EH (cell line): ENCODE measurements around the gene NEK11.

Source experiments
- DNase-seq: peaks from one replicate; pipeline ENCODE4 v3.0.0-alpha.2; 2015; ENCODE audit warnings: low read depth

The NEK11 gene

GRCh38 chr3:131223373-131224289 is 197.0 kb downstream of the NEK11 start:
- DNase-seq, result no peak

- DNase-seq, result peak; percentile 40
Measured at GRCh38 chr3:131224886-131225550, 198.3 kb downstream of the NEK11 start.

GRCh38 chr3:131228522-131228921 is 201.8 kb downstream of the NEK11 start:
- DNase-seq, result no peak

GRCh38 chr3:131231710-131232389 is 205.2 kb downstream of the NEK11 start:
- DNase-seq, result peak; percentile 40

GRCh38 chr3:131232711-131233267 is 206.1 kb downstream of the NEK11 start:
- no peak for DNase-seq

GRCh38 chr3:131233900-131234668 is 207.4 kb downstream of the NEK11 start:
- peak; percentile 22 for DNase-seq

- no peak for DNase-seq
Measured at GRCh38 chr3:131236421-131236820, 209.7 kb downstream of the NEK11 start.

- DNase-seq, result no peak
Measured at GRCh38 chr3:131238496-131238895, 211.8 kb downstream of the NEK11 start.

GRCh38 chr3:131239267-131239666 is 212.6 kb downstream of the NEK11 start:
- DNase-seq, result no peak

GRCh38 chr3:131242201-131242600 is 215.5 kb downstream of the NEK11 start:
- DNase-seq, result no peak

GRCh38 chr3:131250466-131250865 is 223.8 kb downstream of the NEK11 start:
- no peak for DNase-seq

GRCh38 chr3:131260525-131260924 is 233.8 kb downstream of the NEK11 start:
- no peak for DNase-seq

GRCh38 chr3:131261104-131261503 is 234.4 kb downstream of the NEK11 start:
- no peak for DNase-seq

GRCh38 chr3:131275556-131275955 is 248.9 kb downstream of the NEK11 start:
- DNase-seq, result no peak

- DNase-seq, result peak; percentile 44
Measured at GRCh38 chr3:131277836-131278497, 251.3 kb downstream of the NEK11 start.

GRCh38 chr3:131279577-131279976 is 252.9 kb downstream of the NEK11 start:
- no peak for DNase-seq

GRCh38 chr3:131282379-131282778 is 255.7 kb downstream of the NEK11 start:
- peak; percentile 4 for DNase-seq

GRCh38 chr3:131282967-131283366 is 256.3 kb downstream of the NEK11 start:
- no peak for DNase-seq

- DNase-seq, result no peak
Measured at GRCh38 chr3:131283862-131284261, 257.2 kb downstream of the NEK11 start.

- DNase-seq, result no peak
Measured at GRCh38 chr3:131284302-131284701, 257.6 kb downstream of the NEK11 start.

GRCh38 chr3:131285456-131285855 is 258.8 kb downstream of the NEK11 start:
- no peak for DNase-seq
